Naive thymus-derived CD4-positive, alpha-beta T cell (primary cell): Measurements from ENCODE around the gene NDUFA5. TPM values are rescaled to one million over a fixed set of nuclear protein-coding genes. Genes with fewer than 3 reads are reported as not detected.

ENCODE experiments used
- ATAC-seq: fragments of 150-1000 bp; cut with Tn5 transposase; 2 replicates; pipeline ENCODE4 v1.10.0; 2021; ENCODE audit warnings: mild to moderate bottlenecking, moderate library complexity
- CTCF ChIA-PET: fragments of 350-600 bp; sonication (Branson Sonifier 250); formaldehyde crosslinking; loops from one replicate; lab custom pipeline; 2021; ENCODE audit warnings: antibody characterized with exemption; lab: Charles Lee
- POLR2A ChIA-PET: fragments of 350-600 bp; sonication (Branson Sonifier 250); formaldehyde crosslinking; loops from one replicate; lab custom pipeline; 2021; ENCODE audit warnings: antibody characterized with exemption, inconsistent platforms; lab: Charles Lee
- DNase-seq, 9 donors: peaks; one replicate each; pipeline versions ENCODE4 v3.0.0 to v3.0.0-alpha.2; 2020 to 2022; ENCODE audit warnings: mixed read lengths in 1 of 9
- H3K27ac ChIP-seq: one replicate; pipeline ENCODE4 v1.7.0; 2013; ENCODE audit warnings: mild to moderate bottlenecking, low read depth, low read length, moderate library complexity
- H3K27me3 ChIP-seq, 2 donors: one replicate each; pipeline ENCODE4 v1.7.0; 2013; ENCODE audit warnings: low read length in 2 of 2, mild to moderate bottlenecking in 2 of 2, moderate library complexity in 2 of 2; ENCODE audit not compliant: control insufficient read depth in 2 of 2, insufficient read depth in 2 of 2
- H3K36me3 ChIP-seq, 3 experiments: 1 replicate in 2 of 3; 2 replicates in 1 of 3; pipeline ENCODE4 v1.7.0; 2013; ENCODE audit warnings: low read length in 3 of 3, mild to moderate bottlenecking in 3 of 3, moderate library complexity in 1 of 3; ENCODE audit not compliant: insufficient read depth in 3 of 3, control insufficient read depth in 2 of 3
- H3K4me1 ChIP-seq, 2 donors: one replicate each; pipeline ENCODE4 v1.7.0; 2013; ENCODE audit warnings: low read length in 2 of 2, mild to moderate bottlenecking in 2 of 2, moderate library complexity in 1 of 2; ENCODE audit not compliant: control insufficient read depth in 2 of 2, insufficient read depth in 2 of 2
- H3K4me3 ChIP-seq: 2 replicates; pipeline ENCODE4 v1.7.0; 2013; ENCODE audit warnings: mild to moderate bottlenecking, low read length
- H3K9me3 ChIP-seq, 3 experiments: 1 replicate in 2 of 3; 2 replicates in 1 of 3; pipeline ENCODE4 v1.7.0; 2013; ENCODE audit warnings: low read length in 3 of 3; ENCODE audit not compliant: control insufficient read depth in 2 of 3
- H3K27ac Mint-ChIP-seq, 9 donors: one replicate each; pipeline ENCODE4 v1.8.0; 2020 to 2022; ENCODE audit warnings: mixed read lengths in 9 of 9, mild to moderate bottlenecking in 8 of 9, moderate library complexity in 5 of 9, inconsistent platforms in 2 of 9
- H3K27me3 Mint-ChIP-seq, 5 donors: one replicate each; pipeline ENCODE4 v1.8.0; 2021 to 2022; ENCODE audit warnings: mixed read lengths in 5 of 5, mild to moderate bottlenecking in 1 of 5
- H3K36me3 Mint-ChIP-seq, 5 donors: one replicate each; pipeline ENCODE4 v1.8.0; 2020 to 2022; ENCODE audit warnings: mixed read lengths in 5 of 5, mild to moderate bottlenecking in 3 of 5, inconsistent platforms in 1 of 5
- H3K4me1 Mint-ChIP-seq, 7 donors: one replicate each; pipeline ENCODE4 v1.8.0; 2020 to 2022; ENCODE audit warnings: mixed read lengths in 7 of 7, mild to moderate bottlenecking in 3 of 7, inconsistent platforms in 1 of 7
- H3K4me3 Mint-ChIP-seq, 10 donors: one replicate each; pipeline ENCODE4 v1.8.0; 2020 to 2022; ENCODE audit warnings: mild to moderate bottlenecking in 10 of 10, mixed read lengths in 10 of 10, moderate library complexity in 6 of 10, inconsistent platforms in 2 of 10
- H3K9me3 Mint-ChIP-seq, 11 donors: one replicate each; pipeline ENCODE4 v1.8.0; 2020 to 2022; ENCODE audit warnings: mixed read lengths in 11 of 11, mild to moderate bottlenecking in 4 of 11, inconsistent platforms in 1 of 11, moderate library complexity in 1 of 11
- intact Hi-C, 2 donors: fragments of 100-400 bp; cut with micrococcal nuclease; formaldehyde crosslinking; loops; one replicate each; pipeline ENCODE4 v1.15.1; 2023
- polyA plus RNA-seq, 2 donors: library from polyadenylated mRNA; unstranded; fragments of 300-500 nt; fragmentation: Illumina TruSeq; gene quantifications; one replicate each; pipeline ENCODE4 v1.2.3, GENCODE V29; 2021
- total RNA-seq, 6 experiments: library from RNA in 5 of 6; stranded (reverse) in 5 of 6; gene quantifications; 1 replicate in 5 of 6; 2 replicates in 1 of 6; pipeline ENCODE4 v1.2.3 and lab custom pipeline; 2021 to 2026

The NDUFA5 gene
- total and polyA plus RNA-seq, 7 experiments from 2014 or later: 40.8 to 97.8 (median 62.5) TPM

GRCh38 chr7:123573896-123574467 lies 16.4 kb upstream of the NDUFA5 start:
- H3K27ac ChIP-seq: no peak overlapping the region
- H3K9me3 ChIP-seq: no peaks in the 10 kb centered on the region
- H3K4me1 Mint-ChIP-seq: peaks cover 0 to 4% (median 0%) of the 10 kb centered on the region in 7 donors
- H3K27ac Mint-ChIP-seq: no peak overlapping the region
- ChIA-PET CTCF (no interaction called here), POLR2A (no interaction called here)
- H3K4me1 ChIP-seq: no peaks in the 10 kb centered on the region
- ATAC-seq (no peak), DNase-seq (no peak)
- peaks cover 5 to 26% (median 19%) of the 10 kb centered on the region in 5 donors for H3K27me3 Mint-ChIP-seq
- no peaks in the 10 kb centered on the region for H3K36me3 Mint-ChIP-seq
- H3K36me3 ChIP-seq: no peaks in the 10 kb centered on the region
- no peaks in the 10 kb centered on the region for H3K9me3 Mint-ChIP-seq
- H3K4me3 Mint-ChIP-seq: no peak overlapping the region
- H3K27me3 ChIP-seq: no peaks in the 10 kb centered on the region
- intact Hi-C loops: no loop called here
- no peak overlapping the region for H3K4me3 ChIP-seq

GRCh38 chr7:123573341-123573740 lies 15.7 kb upstream of the NDUFA5 start:
- intact Hi-C loops: no loop called here
- H3K27me3 Mint-ChIP-seq: peaks cover under 1 to 23% (median 13%) of the 10 kb centered on the region in 5 donors
- CTCF ChIA-PET: no interaction called here

GRCh38 chr7:123571684-123572083 lies 14.1 kb upstream of the NDUFA5 start:
- H3K9me3 ChIP-seq: no peaks in the 10 kb centered on the region
- intact Hi-C loops: no loop called here
- no peak overlapping the region for H3K4me3 ChIP-seq
- no peaks in the 10 kb centered on the region for H3K9me3 Mint-ChIP-seq
- no peaks in the 10 kb centered on the region for H3K27me3 ChIP-seq
- ChIA-PET POLR2A (no interaction called here), CTCF (no interaction called here)
- no peak overlapping the region for H3K27ac Mint-ChIP-seq
- no peak for ATAC-seq
- no peaks in the 10 kb centered on the region for H3K36me3 Mint-ChIP-seq
- peaks cover 0 to 4% (median 0%) of the 10 kb centered on the region in 7 donors for H3K4me1 Mint-ChIP-seq
- no peaks in the 10 kb centered on the region for H3K4me1 ChIP-seq
- H3K4me3 Mint-ChIP-seq: no peak overlapping the region
- no peaks in the 10 kb centered on the region for H3K36me3 ChIP-seq
- H3K27me3 Mint-ChIP-seq: peaks cover 0 to 20% (median 5%) of the 10 kb centered on the region in 5 donors
- DNase-seq: no peak
- no peak overlapping the region for H3K27ac ChIP-seq

More at GRCh38 chr7:123573341-123573740, 15.7 kb upstream of the NDUFA5 start:
- no peak overlapping the region for H3K27ac ChIP-seq
- H3K4me1 ChIP-seq: no peaks in the 10 kb centered on the region
- no peaks in the 10 kb centered on the region for H3K36me3 Mint-ChIP-seq
- H3K27ac Mint-ChIP-seq: no peak overlapping the region
- H3K4me1 Mint-ChIP-seq: peaks cover 0 to 4% (median 0%) of the 10 kb centered on the region in 7 donors
- no peaks in the 10 kb centered on the region for H3K9me3 Mint-ChIP-seq
- H3K36me3 ChIP-seq: no peaks in the 10 kb centered on the region
- no peaks in the 10 kb centered on the region for H3K9me3 ChIP-seq
- H3K4me3 Mint-ChIP-seq: no peak overlapping the region
- H3K4me3 ChIP-seq: no peak overlapping the region
- no peaks in the 10 kb centered on the region for H3K27me3 ChIP-seq
- ATAC-seq: no peak
- POLR2A ChIA-PET: no interaction called here
- DNase-seq: no peak

GRCh38 chr7:123571187-123571586 lies 13.6 kb upstream of the NDUFA5 start:
- H3K27me3 Mint-ChIP-seq: peaks cover 0 to 17% (median 3%) of the 10 kb centered on the region in 5 donors
- H3K27ac ChIP-seq: no peak overlapping the region
- no peak overlapping the region for H3K4me3 Mint-ChIP-seq
- no peaks in the 10 kb centered on the region for H3K27me3 ChIP-seq
- no peak overlapping the region for H3K27ac Mint-ChIP-seq
- DNase-seq: no peak
- no peaks in the 10 kb centered on the region for H3K9me3 ChIP-seq
- no peaks in the 10 kb centered on the region for H3K36me3 Mint-ChIP-seq
- no peaks in the 10 kb centered on the region for H3K36me3 ChIP-seq
- no peak for ATAC-seq
- intact Hi-C loops: no loop called here
- POLR2A ChIA-PET: no interaction called here
- no peak overlapping the region for H3K4me3 ChIP-seq
- peaks cover 0 to 4% (median 0%) of the 10 kb centered on the region in 7 donors for H3K4me1 Mint-ChIP-seq
- H3K4me1 ChIP-seq: no peaks in the 10 kb centered on the region
- CTCF ChIA-PET: no interaction called here
- H3K9me3 Mint-ChIP-seq: no peaks in the 10 kb centered on the region

GRCh38 chr7:123570390-123571182 lies 13.0 kb upstream of the NDUFA5 start:
- no peak overlapping the region for H3K4me3 Mint-ChIP-seq
- H3K4me1 Mint-ChIP-seq: peaks cover 0 to 4% (median 0%) of the 10 kb centered on the region in 7 donors
- Histone ChIP-seq H3K27me3 (no peaks in the 10 kb centered on the region), H3K4me3 (no peak overlapping the region), H3K27ac (no peak overlapping the region), H3K4me1 (no peaks in the 10 kb centered on the region), H3K9me3 (no peaks in the 10 kb centered on the region), H3K36me3 (no peaks in the 10 kb centered on the region)
- DNase-seq: no peak
- CTCF ChIA-PET: no interaction called here
- ATAC-seq: no peak
- POLR2A ChIA-PET: no interaction called here
- intact Hi-C loops: no loop called here
- no peaks in the 10 kb centered on the region for H3K9me3 Mint-ChIP-seq
- H3K27ac Mint-ChIP-seq: no peak overlapping the region
- no peaks in the 10 kb centered on the region for H3K36me3 Mint-ChIP-seq
- H3K27me3 Mint-ChIP-seq: peaks cover 0 to 13% (median 3%) of the 10 kb centered on the region in 5 donors

- no peaks in the 10 kb centered on the region for H3K9me3 Mint-ChIP-seq
- POLR2A ChIA-PET: no interaction called here
- DNase-seq: no peak
- H3K27ac ChIP-seq: no peak overlapping the region
- no peaks in the 10 kb centered on the region for H3K36me3 ChIP-seq
- H3K9me3 ChIP-seq: no peaks in the 10 kb centered on the region
- peaks cover 0 to 4% (median 0%) of the 10 kb centered on the region in 7 donors for H3K4me1 Mint-ChIP-seq
- peaks cover 0 to 7% (median 4%) of the 10 kb centered on the region in 5 donors for H3K27me3 Mint-ChIP-seq
- no peak overlapping the region for H3K27ac Mint-ChIP-seq
- no peak overlapping the region for H3K4me3 Mint-ChIP-seq
- ATAC-seq: peak; percentile 10
- no peak overlapping the region for H3K4me3 ChIP-seq
- intact Hi-C loops: no loop called here
- no peaks in the 10 kb centered on the region for H3K4me1 ChIP-seq
- H3K27me3 ChIP-seq: no peaks in the 10 kb centered on the region
- CTCF ChIA-PET: no interaction called here
- no peaks in the 10 kb centered on the region for H3K36me3 Mint-ChIP-seq
These were observed 11.9 kb upstream of the NDUFA5 start for GRCh38 chr7:123569352-123570010.
